Central memory CD8-positive, alpha-beta T cell (primary cell): ENCODE data around the gene GCSAM.
A peak's percentile ranks its signal among the peaks of the same experiment; 100 is the strongest.

Experiments
- ATAC-seq: fragments of 150-1000 bp; cut with Tn5 transposase; replicated peaks from 2 replicates; pipeline ENCODE4 v1.10.0; 2022; ENCODE audit warnings: mild to moderate bottlenecking, moderate FRiP score, moderate number of reproducible peaks; ENCODE audit not compliant: poor library complexity, severe bottlenecking; ENCODE audit errors: extremely low read depth
- DNase-seq, 2 donors: peaks; one replicate each; pipeline ENCODE4 v3.0.0; 2021; ENCODE audit warnings: low spot score in 2 of 2
- H3K27ac Mint-ChIP-seq: one replicate; pipeline ENCODE4 v1.8.0; 2022; ENCODE audit warnings: low read depth, mild to moderate bottlenecking, moderate library complexity, mixed read lengths
- H3K27me3 Mint-ChIP-seq: one replicate; pipeline ENCODE4 v1.8.0; 2022; ENCODE audit warnings: mixed read lengths
- H3K36me3 Mint-ChIP-seq: one replicate; pipeline ENCODE4 v1.8.0; 2022; ENCODE audit warnings: mild to moderate bottlenecking, moderate library complexity, mixed read lengths; ENCODE audit not compliant: insufficient read depth
- H3K4me1 Mint-ChIP-seq: one replicate; pipeline ENCODE4 v1.8.0; 2022; ENCODE audit warnings: mixed read lengths
- H3K4me3 Mint-ChIP-seq: one replicate; pipeline ENCODE4 v1.8.0; 2022; ENCODE audit warnings: mild to moderate bottlenecking, moderate library complexity, mixed read lengths
- H3K9me3 Mint-ChIP-seq: one replicate; pipeline ENCODE4 v1.8.0; 2022; ENCODE audit warnings: mixed read lengths

The GCSAM gene

GRCh38 chr3:112136959-112137693 is 4.1 kb upstream of the GCSAM start:
- Mint-ChIP-seq H3K27me3 (peaks cover 10% of the 10 kb centered on the region), H3K4me3 (no peak overlapping the region), H3K9me3 (no peaks in the 10 kb centered on the region), H3K27ac (no peak overlapping the region), H3K36me3 (peaks cover 3% of the 10 kb centered on the region), H3K4me1 (peaks cover 34% of the 10 kb centered on the region)
- ATAC-seq (no peak), DNase-seq (no peak)

- ATAC-seq (no peak), DNase-seq (no peak)
- Mint-ChIP-seq H3K4me3 (no peak overlapping the region), H3K36me3 (peaks cover 3% of the 10 kb centered on the region), H3K27me3 (peaks cover 10% of the 10 kb centered on the region), H3K4me1 (peaks cover 35% of the 10 kb centered on the region), H3K27ac (no peak overlapping the region), H3K9me3 (no peaks in the 10 kb centered on the region)
Observed at GRCh38 chr3:112136046-112136445, 3.0 kb upstream of the GCSAM start.

- Mint-ChIP-seq H3K4me3 (peak overlapping the region; percentile 17), H3K36me3 (peaks cover 3% of the 10 kb centered on the region), H3K4me1 (peaks cover 42% of the 10 kb centered on the region), H3K27me3 (peaks cover 10% of the 10 kb centered on the region), H3K27ac (peak overlapping the region; percentile 83), H3K9me3 (no peaks in the 10 kb centered on the region)
- peak; percentile 34 for ATAC-seq
- DNase-seq = no peak
Observed at GRCh38 chr3:112134335-112135124, 1.5 kb upstream of the GCSAM start.

- Mint-ChIP-seq H3K9me3 (no peaks in the 10 kb centered on the region), H3K4me1 (peaks cover 47% of the 10 kb centered on the region), H3K4me3 (peak overlapping the region; percentile 81), H3K36me3 (peaks cover 6% of the 10 kb centered on the region), H3K27ac (peak overlapping the region; percentile 83), H3K27me3 (peaks cover 10% of the 10 kb centered on the region)
- no peak for DNase-seq
- ATAC-seq = no peak
Observed at GRCh38 chr3:112133626-112134334, 732 bp upstream of the GCSAM start.

GRCh38 chr3:112132554-112132953 is 494 bp downstream of the GCSAM start:
- ATAC-seq = no peak

GRCh38 chr3:112132088-112132487 is 960 bp downstream of the GCSAM start:
- Mint-ChIP-seq H3K4me3 (peak overlapping the region; percentile 81), H3K27ac (peak overlapping the region; percentile 83), H3K36me3 (peaks cover 6% of the 10 kb centered on the region), H3K4me1 (peaks cover 42% of the 10 kb centered on the region), H3K9me3 (no peaks in the 10 kb centered on the region), H3K27me3 (peaks cover 6% of the 10 kb centered on the region)
- no peak for DNase-seq
- ATAC-seq = no peak

More at GRCh38 chr3:112132554-112132953, 494 bp downstream of the GCSAM start:
- H3K27ac Mint-ChIP-seq = peak overlapping the region; percentile 83
- H3K36me3 Mint-ChIP-seq = peaks cover 6% of the 10 kb centered on the region
- H3K4me1 Mint-ChIP-seq = peaks cover 47% of the 10 kb centered on the region
- peak overlapping the region; percentile 81 for H3K4me3 Mint-ChIP-seq
- DNase-seq = no peak
- no peaks in the 10 kb centered on the region for H3K9me3 Mint-ChIP-seq
- H3K27me3 Mint-ChIP-seq = peaks cover 10% of the 10 kb centered on the region

- peak overlapping the region; percentile 39 for H3K4me3 Mint-ChIP-seq
Observed at GRCh38 chr3:112131111-112131510, 1.9 kb downstream of the GCSAM start.

GRCh38 chr3:112130638-112130993 is 2.4 kb downstream of the GCSAM start:
- Mint-ChIP-seq H3K27ac (peak overlapping the region; percentile 44), H3K4me1 (peaks cover 49% of the 10 kb centered on the region), H3K27me3 (no peaks in the 10 kb centered on the region), H3K4me3 (peak overlapping the region; percentile 32), H3K9me3 (no peaks in the 10 kb centered on the region), H3K36me3 (peaks cover 8% of the 10 kb centered on the region)
- no peak for ATAC-seq
- no peak for DNase-seq

More at GRCh38 chr3:112131111-112131510, 1.9 kb downstream of the GCSAM start:
- no peak for ATAC-seq
- Mint-ChIP-seq H3K36me3 (peaks cover 8% of the 10 kb centered on the region), H3K27me3 (no peaks in the 10 kb centered on the region), H3K4me1 (peaks cover 47% of the 10 kb centered on the region), H3K27ac (no peak overlapping the region), H3K9me3 (no peaks in the 10 kb centered on the region)
- no peak for DNase-seq

GRCh38 chr3:112129925-112130637 is 3.0 kb downstream of the GCSAM start:
- Mint-ChIP-seq H3K4me1 (peaks cover 51% of the 10 kb centered on the region), H3K27me3 (no peaks in the 10 kb centered on the region), H3K36me3 (peaks cover 11% of the 10 kb centered on the region), H3K9me3 (no peaks in the 10 kb centered on the region), H3K27ac (peak overlapping the region; percentile 44), H3K4me3 (peak overlapping the region; percentile 32)
- DNase-seq = no peak
- no peak for ATAC-seq

- Mint-ChIP-seq H3K27ac (peak overlapping the region; percentile 44), H3K4me3 (no peak overlapping the region), H3K27me3 (no peaks in the 10 kb centered on the region), H3K4me1 (peaks cover 47% of the 10 kb centered on the region), H3K36me3 (peaks cover 13% of the 10 kb centered on the region), H3K9me3 (no peaks in the 10 kb centered on the region)
- DNase-seq (peak in 1 of 2 donors; percentile 23), ATAC-seq (peak; percentile 70)
Observed at GRCh38 chr3:112128843-112129727, 4.0 kb downstream of the GCSAM start.
